GM18861 (cell line): ENCODE data around the gene EPHB1.
A peak's percentile ranks its signal among the peaks of the same experiment; 100 is the strongest.

ENCODE experiments used
- ATAC-seq: cut with Tn5 transposase; IDR thresholded peaks from one replicate; pipeline ENCODE4 v1.9.1; 2021; ENCODE audit not compliant: unreplicated experiment

The EPHB1 gene

DNA sequence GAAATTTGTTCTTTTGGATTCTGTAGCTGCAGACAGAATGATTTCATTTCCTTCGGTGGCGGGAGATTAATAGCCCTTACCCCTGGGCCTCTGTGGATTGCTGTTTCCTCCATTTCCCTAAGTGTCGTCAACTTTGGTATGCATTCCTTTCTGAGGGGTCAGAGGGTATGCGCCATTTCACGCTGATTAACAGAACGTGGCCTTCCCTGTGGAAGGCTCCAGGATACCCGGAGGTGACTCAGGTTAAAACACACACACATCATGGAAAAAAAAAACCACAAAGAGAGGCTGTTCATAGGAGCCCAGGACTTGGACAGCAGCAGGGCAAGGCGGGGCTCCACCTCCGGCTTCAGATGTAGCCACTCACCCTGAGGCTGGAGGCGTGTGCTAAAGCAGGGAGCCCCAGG lies 51.9 kb downstream of the EPHB1 start:
- ATAC-seq: no peak

DNA sequence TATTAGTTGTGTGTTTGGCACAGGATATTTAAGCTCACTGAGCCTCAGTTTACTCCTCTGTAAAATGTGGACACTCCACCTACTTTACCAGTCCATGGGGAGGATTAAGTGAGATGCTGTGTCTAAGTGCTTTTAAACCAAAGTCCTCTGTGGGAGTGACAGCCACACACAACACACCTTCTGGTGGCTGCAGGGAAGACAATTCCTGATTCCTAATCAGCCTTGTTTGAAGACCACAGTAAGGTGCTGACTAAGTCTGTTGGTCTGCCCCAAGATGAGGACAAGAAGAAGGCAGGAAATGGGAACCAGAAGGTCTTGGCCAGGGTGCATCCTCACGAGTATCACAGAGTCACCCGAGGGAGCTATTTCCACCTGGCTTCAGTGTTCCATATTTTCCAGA lies 52.3 kb downstream of the EPHB1 start:
- ATAC-seq: no peak

DNA sequence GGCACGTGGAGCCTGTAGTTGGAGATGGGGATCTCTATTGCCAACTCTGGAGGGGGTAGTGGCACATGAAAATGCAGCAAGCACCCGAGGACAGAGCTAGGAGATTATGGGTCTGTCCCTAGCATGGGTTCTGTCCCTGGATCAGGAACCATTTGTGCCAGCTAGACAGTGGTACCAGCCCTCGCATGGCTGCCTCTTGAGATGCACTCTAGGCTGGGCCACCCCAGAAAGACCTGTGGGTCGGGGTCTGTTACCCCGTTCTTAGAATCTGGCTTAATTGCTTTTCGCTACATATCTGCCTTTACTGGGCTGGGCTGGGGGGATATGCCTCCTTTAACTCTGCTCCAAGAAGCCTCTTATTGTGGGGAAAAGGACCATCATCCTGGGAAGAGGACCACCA lies 54.5 kb downstream of the EPHB1 start:
- no peak for ATAC-seq

DNA sequence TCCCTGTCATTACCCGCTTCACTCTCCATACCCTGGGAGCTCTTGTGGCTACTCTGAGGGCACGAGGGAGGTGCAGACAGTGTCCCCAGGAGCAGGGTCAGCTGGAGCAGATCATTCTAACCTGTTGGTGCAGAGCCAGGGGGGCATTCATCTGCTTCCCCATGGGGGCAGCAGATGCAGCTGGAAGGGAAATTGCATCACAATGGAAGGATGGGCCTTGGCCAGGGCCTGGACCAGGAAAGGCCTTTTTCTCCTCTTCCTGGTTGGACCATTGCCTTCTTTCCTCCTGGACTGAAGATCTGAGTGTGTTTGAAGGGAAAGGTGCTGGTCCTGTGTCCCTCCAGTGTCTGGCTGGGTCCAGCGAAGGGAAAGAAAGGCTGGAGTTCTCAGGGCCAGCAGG lies 55.7 kb downstream of the EPHB1 start:
- no peak for ATAC-seq

DNA sequence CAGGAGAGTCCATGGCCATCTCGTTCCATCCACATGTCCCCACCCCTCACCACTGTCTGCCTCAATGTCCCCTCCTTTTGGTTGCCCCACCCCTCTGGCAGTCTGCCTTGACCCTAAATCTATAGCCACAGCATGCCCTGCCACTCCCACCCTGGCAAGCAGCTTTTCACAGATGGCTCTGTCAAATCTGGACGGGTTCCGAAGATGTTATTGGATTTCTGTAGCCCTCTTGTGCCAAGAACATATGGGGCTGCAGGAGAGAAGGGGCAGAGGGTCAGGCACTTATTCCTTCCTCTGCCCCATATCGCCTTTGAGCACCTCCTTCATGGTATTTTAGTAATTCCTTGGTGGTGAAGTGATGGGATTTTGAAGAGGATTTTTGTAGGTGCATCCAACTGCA lies 57.1 kb downstream of the EPHB1 start:
- ATAC-seq: no peak

DNA sequence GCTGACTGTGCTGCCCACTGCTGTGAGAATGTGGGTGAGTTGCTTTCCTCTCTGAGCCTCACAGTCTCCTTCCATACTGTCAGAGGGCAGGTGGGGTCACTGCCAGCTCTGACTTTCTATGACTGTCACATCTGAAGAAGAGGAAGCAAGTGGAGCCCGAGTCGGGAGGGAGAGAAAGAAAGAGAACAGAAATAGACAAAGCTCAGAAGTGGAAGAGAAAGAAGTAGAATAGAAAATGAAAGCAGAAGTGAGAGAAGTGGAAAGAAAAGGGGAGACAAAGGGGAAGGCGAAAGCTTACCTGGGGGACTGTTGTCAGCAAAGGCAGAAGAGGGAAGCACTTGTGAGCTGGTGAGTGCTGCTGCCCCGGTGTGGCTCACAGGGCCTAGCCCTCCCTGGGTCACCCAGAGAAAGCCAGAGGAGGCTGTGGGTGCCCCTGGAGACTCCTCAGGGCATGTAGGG lies 57.9 kb downstream of the EPHB1 start:
- peak; percentile 95 for ATAC-seq

DNA sequence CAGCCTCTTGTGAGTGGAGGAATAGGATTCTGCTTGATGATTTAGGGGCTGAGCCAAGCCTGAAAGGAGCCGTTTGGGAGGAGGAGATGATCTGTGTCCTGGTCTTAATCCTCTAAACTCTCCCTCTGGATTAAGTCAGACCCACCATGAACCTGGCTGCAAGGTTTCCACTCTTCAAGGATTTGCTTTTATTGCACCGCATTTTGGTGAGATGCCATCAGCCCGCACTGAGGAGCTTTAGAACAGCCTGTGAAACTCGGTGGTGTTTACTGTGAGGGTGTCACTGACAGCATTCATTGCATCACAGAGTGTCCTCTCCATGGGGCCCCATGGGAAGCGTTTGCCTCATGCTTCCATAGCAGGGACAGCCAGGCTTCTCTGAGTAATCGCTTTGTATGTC lies 59.2 kb downstream of the EPHB1 start:
- no peak for ATAC-seq

DNA sequence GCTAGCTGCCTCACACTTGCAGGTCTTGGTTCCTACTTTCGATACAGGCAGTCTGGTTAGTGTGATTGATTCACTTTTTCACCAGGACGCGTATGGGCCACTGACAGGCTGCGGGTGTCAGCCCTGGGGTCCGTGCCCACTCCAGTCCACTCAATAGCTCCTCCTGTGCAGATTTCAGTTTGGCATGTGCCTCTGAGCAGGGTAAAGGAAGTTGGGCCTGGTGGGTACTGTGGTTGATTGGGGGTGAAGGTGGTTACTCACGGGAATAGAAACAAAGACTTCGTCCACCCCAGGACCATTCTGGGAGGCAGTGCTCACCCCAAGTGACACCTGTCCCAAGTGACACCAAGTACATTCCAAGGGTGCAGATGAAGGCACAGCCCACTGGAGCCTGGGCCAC lies 62.3 kb downstream of the EPHB1 start:
- no peak for ATAC-seq

DNA sequence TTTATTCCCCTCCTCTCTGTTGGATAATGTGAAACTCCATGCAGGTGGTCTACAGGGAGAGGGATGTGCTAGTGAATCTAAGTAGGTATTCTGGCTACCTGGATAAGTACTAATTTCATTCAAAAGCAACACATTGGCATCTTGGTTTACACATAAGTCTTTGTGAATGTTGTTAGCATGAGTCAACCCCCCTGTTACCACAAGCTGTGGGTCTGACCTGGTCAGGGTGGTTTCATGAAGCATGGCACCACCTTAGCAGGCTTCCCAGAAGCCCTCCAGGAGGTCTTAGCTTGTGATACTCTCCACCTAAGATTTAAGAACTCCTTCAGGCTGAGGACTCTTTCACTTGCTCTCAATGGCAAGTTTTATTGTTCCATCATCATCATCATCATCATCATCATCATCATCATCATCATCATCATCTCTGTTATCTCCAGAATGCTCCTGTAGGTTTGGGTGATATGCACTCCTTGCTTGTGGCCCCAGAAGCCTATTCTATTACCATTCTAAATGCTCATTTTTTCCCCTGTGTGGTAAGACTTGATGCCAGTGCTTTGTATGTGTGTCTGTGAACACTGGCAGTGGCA lies 62.8 kb downstream of the EPHB1 start:
- ATAC-seq: no peak

DNA sequence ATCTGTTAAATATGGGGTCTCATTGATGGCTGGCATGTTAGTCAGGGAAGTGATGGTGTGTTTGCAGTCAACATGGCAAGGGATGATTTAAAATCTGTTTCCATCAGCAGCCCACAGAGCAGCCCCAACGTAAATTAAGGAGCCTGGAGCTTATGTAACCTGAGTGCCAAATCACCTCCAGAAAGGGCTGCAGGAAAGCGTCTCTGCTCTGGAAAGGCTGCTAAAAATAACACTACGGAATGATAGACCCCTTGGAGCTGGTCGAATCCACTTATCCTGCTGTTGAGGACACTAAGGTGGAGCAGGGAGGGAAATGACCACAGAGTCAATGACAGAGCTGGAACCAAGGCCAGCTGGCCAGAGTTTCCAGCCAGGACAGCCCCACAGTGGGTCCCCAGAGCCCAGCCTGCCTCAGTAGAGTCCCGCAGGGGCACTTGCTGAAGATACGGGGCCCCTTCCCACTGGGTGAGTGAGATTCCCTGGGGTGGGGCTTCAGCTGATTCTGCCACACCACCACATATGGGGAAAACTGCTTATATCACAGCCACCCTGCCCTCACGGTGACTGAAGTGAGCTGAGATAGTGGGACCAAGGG lies 63.5 kb downstream of the EPHB1 start:
- ATAC-seq: no peak

DNA sequence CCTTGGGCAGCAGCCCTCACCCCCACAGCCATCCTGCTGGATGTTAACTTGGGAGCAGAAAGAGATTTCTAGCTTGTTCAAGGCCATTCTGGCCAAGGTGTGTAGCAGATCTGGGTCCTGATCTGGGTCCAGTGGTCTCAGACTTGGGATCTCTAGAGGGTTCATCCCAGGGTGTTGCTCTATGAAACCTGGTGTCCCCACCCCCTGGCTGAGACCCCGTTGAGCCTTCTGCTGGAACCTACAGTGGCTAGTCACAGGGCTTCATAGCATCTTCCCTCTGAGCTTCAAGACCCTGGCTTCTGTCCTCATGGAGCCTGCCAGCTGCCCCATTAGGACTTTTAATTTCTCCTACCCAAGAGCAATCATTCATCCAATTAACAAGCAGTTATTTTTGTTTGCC lies 64.3 kb downstream of the EPHB1 start:
- ATAC-seq: no peak

DNA sequence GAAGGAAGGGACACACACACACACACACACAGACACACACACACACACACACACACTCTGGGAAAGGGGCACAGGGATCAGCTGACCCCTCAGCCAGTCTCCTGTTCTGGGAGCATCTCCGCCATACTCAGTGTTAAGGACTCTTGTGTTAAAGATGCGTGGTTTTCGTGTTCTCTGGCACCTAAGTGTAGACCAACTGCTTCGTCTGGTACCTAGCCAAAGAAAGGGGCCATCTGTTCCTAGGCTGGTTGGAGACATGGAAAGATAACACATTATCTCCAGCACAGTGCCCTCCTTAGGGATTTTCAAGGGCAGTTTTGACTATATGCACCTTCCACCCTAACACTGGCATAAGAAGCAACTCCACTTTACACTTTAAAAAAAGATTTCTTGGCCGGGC lies 65.1 kb downstream of the EPHB1 start:
- ATAC-seq: no peak

DNA sequence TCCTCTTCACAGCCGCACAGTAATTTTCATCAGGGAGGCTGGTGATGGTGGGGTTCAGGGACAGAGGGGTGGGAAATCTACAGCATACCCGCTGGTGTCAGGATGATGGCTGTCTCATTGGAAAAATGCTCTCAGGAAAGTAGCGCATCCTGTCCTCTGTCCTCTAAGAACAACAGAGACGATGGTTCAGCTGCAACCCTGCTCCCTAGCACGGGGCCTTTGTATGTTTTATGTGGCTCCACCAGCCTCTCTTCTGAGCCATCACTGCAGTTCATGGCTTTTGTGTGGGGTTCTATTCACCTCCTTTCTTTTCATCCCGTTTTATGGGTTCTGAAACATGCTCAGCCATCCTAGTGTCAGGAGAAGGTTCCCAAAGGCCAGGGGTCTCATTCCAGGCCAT lies 68.9 kb downstream of the EPHB1 start:
- no peak for ATAC-seq

DNA sequence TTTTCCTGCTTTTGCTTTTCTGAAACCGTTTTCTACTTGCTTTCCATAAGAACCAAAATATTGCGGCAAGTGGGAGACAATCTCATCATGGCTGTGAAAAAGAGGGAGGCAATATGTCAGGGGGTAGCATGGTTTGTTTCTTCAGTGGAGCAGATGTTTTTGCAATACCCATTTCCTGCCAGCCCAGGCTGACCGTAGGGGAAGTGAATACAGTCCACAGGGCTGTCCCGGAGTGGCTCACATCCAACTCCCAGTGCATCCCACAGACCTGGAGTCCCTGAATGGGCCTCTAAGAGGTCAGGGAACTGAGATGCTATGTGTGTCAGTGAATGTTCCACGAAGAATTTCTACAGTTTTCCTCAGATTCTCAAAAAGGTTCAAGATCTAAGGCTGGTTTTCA lies 69.6 kb downstream of the EPHB1 start:
- ATAC-seq: no peak

DNA sequence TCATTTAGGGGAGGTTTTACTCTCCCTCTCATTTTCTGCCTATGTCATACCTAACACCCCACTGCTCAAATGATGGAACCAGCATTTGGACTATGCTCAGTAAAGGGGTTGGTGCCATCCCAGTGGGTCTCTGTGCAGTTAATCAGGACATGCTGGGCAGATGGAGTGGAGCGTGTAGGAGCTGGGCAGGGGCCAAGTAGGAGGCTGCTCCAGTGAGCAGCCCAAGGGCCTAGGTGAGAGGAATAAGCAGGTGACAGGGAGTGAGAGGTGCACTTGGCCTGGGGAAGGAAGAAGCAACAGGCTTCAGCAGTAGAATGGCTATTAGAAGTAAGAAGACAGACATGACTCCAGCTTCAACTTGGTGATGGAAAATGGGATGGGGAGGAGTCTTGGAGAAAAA lies 72.2 kb downstream of the EPHB1 start:
- ATAC-seq: no peak

DNA sequence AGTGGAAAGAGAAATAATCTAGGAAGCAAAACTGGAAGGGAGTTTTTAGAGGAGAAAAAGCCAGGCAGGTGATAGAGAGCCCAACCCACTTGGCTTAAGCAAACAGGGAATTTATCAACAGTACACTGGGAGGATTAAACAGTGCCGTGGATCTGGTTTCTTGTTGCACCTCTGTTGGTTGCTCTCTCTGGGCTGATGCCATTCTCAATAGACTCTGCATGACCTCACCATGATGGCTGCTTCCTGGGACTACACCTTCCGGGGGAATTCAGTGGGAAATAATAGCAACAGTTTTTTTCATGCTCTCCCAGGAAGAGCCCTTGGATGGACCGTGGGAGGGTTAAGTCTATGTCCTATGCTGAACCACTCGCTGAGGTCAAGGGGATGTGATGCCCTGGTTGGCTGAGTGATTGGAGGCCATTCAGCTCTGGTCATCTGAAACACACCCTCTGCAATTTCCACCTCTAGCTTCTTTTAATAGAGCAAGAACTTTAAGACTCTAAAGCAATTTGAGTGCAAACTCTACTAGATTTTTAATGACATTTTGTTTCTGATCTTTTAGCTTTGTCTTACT lies 74.2 kb downstream of the EPHB1 start:
- no peak for ATAC-seq

DNA sequence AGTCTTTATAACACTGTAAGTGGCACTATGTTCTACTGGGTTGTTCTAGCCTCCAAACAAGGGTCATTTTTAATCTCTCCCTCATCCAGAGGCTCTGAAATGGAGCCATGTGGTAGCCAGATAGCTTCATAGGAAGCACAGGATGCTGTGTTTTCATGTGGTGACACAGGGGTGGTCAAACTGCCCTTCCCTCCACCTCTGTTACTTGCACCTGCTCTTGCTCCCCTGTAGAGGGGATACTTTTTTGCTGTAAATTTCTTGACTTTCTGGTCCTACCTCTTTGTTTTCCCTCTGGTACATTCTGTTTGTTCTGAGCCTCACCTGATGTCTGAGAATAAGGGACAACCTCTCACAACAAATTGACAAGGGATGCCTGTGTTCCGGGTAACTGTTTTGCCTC lies 76.8 kb downstream of the EPHB1 start:
- no peak for ATAC-seq

DNA sequence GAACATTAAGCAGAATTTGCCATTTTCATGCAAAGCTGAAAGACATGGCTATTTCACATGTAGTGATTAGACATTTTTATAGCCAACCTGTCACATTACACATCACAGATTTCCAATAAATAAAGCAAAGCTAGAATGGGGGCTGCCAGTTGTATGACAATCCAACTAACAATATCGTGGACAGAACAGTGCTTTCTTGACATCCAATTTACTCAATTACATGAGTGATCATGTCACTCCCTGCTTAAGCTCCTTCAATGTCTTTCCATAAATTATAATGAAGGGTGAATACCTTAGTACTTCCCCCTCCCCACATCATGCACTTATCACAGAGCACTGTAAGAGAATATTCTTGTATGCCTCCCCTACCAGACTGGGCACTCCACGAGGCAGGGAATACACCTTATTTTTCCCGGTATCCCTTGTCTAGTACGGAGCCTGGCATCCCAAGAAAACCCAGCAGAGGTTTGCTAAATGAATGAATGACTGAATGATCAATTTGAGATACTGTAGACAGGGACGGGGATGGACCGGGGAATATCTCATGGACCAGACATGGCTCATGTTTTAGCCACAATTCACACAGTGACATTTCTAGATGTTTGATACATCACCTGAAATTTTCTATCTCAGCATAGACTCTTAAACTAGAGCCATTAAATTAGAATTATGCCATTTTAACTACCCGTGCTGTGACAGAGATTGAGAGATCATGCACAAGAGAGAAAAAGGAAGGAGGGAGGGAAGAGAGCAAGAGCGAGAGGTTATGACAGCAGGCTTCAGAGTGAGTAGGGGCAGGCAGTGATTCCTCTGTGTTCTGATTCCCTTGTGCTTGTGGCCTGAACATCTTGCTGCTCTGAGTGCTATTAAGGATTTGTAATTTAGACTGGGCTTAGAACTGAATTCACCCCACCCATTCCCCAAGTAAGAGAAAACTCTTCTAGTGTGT lies 77.7 kb downstream of the EPHB1 start:
- ATAC-seq: no peak

DNA sequence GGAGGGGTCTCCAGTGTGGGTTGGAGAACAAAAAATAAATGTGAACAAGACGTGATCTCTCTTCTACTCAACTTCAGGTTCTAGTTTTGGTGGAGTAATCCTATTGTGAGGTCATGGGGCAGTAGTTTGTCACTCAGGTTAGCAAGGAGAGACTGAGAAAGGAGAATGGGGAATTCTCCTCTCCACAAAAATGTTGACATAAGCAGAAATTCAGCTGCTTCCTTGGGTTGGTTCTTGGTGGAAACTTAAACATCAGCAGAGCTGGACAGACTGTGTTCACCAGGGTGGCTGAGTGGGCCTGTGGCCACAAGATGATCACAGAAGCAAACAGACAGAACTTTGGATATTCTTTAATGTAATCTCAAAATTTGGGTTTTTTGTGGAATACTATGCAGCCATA lies 78.7 kb downstream of the EPHB1 start:
- no peak for ATAC-seq

DNA sequence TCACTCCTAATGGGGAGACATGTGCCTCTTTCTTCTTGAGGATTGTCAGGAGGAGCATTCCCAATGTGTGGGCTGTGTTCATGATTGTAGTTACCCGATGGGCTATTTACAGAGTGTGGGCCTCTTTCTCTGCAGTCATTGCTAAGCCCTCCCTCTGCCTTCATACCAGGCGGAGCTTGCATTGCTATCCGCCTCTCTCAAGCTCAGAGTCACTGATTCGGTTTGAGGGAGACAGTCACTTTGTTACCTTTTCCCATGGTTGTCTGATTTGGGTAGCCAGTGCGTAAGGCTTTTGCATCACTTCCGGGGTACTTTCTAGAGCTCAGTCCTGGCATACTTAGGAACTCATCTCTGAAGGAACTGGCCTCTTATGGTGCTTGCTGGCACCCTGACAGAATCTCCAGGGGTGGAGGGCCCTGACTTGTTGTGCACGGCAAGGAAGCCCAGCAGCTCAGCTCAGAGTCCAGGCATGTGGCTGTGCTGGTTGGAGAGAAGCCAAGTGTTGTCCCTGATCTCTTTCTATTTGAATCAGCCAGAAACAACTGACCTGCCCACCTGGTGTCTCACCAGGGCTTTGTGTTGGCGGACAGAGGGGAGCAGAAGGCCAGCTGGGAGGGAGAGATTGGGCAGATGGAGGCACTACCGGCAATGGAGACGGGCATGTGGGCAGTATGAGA lies 79.8 kb downstream of the EPHB1 start:
- ATAC-seq: no peak

DNA sequence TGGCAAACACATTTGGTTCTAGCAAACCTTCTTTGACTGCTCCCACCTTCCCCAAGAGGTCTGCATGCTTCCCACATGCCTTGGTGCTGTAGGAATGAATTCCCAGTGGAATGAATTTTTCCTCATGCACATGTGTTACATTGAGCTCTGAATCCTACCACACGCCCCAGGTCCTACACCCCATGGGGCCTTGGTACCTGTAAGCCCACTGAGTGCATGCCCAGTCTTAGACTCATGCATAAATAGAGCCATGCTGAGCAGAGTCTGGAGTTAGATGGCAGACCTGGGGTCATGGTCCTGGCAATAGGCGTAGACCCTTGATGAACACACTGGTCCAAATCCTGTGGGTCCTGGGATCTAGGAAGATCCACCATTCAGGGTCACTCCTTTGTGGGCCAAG lies 81.8 kb downstream of the EPHB1 start:
- no peak for ATAC-seq
